Measurements from ENCODE around the gene RUNX1.

RUNX1 gene

DNA sequence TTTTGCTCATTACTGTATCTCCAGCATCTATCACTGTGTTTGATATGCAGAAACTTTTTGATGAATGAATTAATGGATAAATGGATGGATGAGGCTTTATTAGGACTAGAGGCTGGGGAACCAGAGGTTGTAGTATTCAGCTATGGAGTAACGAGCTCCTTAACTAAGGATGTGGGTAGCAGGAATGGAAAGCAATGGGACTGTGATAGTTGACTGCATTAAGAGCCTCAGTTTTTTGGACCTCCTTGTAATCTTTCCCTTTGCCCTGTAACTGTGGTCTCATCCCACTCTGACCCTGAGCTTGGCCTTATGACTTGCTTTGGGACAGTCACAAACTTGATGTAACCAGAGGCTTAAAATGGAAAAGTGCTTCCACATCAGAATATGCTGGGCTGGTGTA lies 9.0 kb upstream of the RUNX1 start:
- no peak for DNase-seq

DNA sequence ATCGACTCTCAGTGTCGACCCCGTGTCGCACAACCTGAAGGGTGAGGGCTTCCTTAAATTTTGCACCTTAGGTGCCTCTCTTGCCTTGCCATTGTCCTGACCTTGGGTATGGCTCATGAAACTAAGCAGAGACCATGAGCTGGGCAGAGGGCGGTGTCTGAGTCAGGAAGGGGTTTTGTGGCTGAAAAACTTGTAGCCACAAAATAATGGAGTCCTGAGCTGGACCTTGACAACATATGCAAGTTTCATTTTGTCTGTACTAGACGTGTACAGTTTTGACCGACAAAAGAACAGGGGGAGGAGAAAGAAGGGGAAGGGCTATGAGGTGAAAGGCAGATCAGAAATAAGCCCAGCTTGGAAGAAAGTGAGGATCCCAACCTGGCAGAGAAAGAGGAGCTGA lies 8.3 kb upstream of the RUNX1 start:
- no peak for DNase-seq

- no peak for DNase-seq
Observed at GRCh38 chr21:35053356-35054096, 4.4 kb upstream of the RUNX1 start.

GRCh38 chr21:35052801-35053200 lies 3.7 kb upstream of the RUNX1 start:
- DNase-seq = no peak

GRCh38 chr21:35051287-35051818 lies 2.3 kb upstream of the RUNX1 start:
- no peak for DNase-seq

DNA sequence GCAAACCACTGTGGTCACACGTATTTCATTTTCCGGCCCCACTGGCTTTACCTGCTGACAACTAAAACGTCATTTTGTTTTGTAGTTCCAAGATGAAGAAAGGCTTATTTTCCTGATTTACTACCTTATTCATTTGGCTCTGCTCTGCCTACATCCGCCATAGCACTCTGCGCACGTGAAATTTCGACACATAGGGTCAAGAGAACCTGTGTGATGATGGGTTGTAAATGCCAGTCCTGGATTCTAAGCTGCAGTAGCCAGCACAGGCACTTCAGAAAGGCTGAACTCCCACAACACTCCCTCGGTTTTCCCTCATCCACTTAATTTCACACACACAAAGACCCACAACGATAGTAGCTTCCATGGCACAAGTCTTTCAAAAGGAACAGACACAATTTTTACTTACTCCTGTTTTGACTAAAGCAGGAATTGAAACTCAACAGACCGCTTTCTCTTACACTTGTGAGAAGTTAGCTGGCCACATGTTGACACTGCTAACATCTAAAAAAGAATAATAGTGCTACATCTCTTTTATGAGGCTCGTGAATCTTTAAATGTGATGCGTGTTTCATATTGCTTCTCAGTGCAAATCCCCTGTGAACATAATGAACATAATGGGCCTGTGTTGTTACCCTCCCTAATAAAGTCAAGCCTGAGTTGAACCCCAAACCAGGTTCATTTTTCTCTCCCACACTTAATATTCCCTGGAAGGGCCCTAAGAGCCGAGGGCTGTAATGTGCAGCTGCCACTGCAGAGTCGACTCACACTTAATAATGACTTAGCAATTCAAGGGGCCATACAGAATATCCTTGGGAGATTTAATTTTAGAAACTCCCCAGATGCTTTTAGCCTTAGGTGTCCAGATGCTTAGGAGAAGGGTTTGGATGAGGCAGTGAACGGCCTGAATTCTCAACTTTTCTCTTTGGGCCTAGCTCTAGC lies 1.5 kb upstream of the RUNX1 start:
- no peak for DNase-seq

DNA sequence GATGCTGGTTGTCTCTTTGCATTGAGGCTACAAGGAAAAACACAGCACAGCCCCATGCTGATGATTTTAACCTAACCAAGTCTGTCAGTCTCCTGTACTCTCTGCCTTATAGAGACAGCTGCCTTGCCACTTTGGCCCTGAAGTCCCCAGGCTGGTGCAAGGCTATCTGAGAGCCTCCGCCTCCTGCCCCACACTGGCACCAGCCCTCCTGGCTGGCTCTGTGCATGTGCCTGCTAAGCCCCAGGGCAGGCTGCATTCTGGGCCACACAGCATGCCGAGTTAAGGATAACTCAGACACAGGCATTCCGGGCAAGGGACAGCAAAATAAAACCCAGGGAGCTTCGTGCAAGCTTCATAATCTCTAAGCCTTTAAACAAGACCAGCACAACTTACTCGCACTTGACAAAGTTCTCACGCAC lies 910 bp downstream of the RUNX1 start:
- no peak for DNase-seq

DNA sequence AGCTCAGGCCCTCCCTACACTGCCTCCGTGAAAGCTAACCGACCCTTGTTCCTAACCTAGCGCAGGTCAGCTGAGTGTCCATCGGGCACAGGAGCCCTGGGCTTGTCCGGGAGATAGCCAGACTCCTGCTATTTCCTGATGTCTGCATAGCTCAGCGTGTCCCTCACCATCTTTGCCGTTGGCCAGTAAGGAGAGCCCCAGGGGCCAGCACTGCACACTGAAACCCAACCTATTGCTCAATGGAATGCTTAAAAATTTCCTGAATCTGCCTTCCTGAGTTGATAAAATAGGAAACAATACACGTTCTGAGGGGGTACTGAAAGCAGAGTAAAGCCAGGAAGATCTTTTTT lies 2.2 kb downstream of the RUNX1 start:
- DNase-seq = no peak

DNA sequence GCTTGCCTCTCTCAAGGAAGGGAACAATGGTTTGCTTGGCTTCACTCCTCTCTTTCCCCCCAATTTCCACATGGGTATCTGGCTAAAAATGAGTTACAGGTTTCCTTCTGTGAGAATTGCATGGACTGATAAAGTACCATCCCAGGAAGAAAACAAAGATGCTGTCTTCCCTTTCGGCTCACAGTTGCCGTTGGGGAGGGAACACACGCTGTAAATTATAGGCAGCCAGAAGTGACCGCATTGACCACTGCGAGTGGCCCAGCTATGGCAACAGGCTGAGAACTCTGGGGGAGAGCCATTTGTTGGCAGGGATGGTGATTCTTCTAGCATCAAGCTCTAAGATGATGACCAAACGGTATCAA lies 2.9 kb downstream of the RUNX1 start:
- no peak for DNase-seq

DNA sequence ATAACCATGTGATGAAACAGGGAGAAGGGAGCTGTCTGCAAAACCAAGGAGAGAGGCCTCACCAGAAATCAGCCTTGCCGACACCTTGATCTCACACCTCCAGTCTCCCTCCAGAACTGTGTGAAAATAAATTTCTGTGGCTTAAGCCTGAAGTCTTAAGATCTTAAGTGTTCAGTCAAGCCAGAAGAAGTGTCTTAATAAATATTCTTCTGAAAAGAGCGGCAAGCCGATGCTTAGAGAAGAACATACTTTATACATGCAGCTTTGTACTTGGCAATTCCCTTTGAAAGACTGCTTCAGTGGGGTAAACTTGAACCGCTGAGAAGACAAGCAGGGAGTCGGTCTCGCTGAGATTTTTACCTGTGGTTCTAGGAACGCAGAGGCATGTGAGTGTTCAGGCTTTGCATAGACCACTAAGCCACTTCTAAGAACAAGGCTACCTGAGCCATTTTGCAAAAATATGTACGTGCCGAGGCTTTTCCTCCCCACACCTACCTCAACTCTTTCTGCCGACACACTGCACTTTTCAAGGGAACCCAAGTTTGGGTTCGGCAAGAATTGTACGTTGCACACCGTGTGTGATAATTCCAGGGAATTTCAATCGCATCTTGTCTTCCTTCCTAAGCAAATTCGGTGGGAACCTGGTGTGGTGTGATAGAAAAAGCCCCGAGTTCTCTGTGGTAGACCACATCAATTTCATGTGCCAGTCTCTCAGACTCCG lies 3.4 kb downstream of the RUNX1 start:
- DNase-seq = no peak

- DNase-seq = no peak
Observed at GRCh38 chr21:35044770-35045541, 4.1 kb downstream of the RUNX1 start.

DNA sequence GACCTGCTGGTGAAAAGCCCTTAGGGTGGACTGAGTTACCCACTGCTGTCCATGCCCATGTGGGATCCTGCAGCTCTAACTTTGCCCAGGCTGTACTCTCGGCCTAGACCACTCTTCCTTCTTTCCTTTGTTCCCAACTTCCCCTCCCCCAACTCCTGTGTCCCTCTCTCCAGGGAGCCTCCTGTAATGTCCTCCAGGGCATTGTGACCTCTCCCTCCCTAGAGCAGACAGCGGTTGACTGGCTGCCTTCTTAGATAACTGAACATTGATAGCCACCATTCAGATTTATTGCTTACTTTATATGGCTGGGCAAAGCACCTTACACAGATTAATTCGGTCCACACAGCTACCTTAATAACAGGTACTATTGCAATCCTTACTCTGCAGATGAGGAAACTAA lies 5.0 kb downstream of the RUNX1 start:
- no peak for DNase-seq

GRCh38 chr21:35043549-35043948 lies 5.6 kb downstream of the RUNX1 start:
- DNase-seq = no peak

DNA sequence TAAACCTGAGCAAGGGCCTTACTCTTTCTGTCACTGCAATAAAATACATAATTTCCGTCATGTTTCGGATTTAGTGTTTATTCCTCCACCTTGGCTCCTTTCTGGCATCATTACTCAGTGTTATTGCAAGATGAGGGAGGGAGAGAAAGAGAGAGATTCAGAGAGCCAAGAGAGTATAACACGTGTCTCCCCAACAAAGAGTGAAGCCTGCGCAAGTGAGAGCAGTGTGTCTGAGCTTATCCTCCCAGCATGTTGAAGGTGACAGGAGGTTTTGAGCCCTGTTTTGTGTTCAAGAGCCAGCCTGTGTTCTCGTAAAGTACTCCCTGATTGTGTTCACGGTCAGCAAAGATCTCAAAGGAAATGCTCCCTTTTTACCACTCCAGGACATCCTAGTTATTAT lies 6.3 kb downstream of the RUNX1 start:
- DNase-seq = no peak

DNA sequence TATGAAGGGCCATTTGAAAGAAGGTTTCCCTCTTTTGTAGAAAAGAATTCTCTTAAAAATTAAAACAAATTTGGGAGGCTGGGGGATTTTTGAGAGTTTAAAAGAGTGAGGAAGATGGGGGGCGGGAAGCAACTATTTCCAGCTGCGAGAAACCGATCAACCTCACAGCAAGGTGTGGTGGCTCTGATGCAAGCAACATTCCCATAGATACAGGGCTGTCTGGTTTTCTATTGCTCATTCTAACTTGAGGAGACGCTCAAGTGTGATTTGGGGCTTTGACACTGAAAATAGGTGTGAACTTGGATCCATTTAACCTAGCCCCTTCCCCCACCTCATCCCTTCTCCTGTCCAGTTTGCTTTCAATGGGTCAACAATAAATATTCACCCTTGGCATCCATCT lies 7.2 kb downstream of the RUNX1 start:
- DNase-seq = no peak

GRCh38 chr21:35041122-35041521 lies 8.0 kb downstream of the RUNX1 start:
- no peak for DNase-seq

- DNase-seq = no peak
Observed at GRCh38 chr21:35039595-35040289, 9.4 kb downstream of the RUNX1 start.

DNA sequence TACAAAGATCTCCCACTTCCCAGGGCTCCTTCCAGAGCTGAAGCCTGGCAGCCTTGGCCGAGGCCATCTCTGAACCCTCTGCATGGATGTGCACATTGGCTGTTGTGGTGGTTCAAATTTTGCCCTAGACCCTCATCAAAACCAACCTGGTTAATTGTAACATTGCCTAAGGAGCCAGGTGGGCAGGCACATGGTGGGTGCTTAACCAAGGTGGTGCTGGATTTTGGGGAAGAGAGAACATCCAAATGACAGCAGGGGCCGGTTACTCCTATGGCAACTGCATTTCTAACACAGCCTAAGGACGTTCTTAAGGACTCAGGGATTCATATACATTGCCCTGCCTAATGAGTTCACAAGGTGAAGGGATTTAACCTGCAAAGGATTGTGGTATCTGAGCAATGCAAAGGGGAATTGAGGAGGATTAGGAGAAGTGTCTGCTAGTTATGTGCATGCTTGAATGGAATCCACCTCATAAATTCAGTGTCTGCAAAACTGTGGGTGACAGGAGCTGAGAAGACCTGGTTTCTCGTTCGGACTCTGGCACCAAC lies 10.3 kb downstream of the RUNX1 start:
- DNase-seq = no peak

DNA sequence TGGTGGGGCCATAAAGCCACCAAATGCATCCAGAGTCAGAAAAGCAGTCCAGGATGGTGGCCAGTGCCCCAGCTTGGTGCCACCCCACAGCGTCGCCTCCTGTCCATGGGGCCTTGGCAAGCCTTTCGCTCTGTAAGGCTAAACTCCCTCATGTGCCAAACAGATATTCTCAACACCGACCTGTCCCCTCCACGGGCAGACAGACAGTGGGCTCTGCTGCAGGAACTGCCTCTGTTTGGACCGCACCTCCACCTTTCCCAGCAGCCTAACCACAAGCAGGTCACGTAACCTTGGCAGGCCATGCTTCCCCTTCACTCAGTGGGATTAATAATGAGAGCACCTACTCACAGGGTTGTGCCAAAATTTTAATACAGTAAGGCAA lies 11.7 kb downstream of the RUNX1 start:
- DNase-seq = no peak

GRCh38 chr21:35036465-35037383 lies 12.4 kb downstream of the RUNX1 start:
- DNase-seq = no peak

DNA sequence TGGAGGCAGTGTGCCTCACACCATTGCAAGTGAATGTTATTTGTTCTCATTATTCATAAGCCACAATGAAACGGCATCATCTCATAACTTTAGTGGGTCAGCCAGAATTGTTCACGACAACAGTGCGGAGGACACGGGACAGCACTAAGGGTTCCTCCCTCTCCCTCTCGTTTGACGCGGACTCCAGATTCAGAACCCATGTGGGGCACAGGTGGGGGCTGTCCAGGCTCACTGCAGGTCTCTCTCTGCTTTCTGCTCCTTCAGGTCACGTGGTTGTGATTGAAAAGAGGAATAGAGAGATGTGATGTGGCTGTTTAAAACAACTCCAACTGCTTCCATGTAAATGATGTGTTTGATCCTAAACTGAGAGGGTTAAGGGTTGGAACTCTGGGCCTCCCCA lies 13.5 kb downstream of the RUNX1 start:
- no peak for DNase-seq

Measured in cerebellar nuclear complex (tissue), 1 donor.